Spleen (tissue), 7 donors: Measurements from ENCODE around the gene NCS1.

Source experiments
- POLR2A ChIP-seq, 3 donors: fragments of 450-650 bp; IDR thresholded peaks; one replicate each; pipeline ENCODE4 v1.5.1; 2017; ENCODE audit warnings: antibody characterized with exemption in 3 of 3, mild to moderate bottlenecking in 1 of 3
- POLR2AphosphoS5 ChIP-seq, 3 donors: sonication (generic); formaldehyde crosslinking; IDR thresholded peaks; one replicate each; pipeline ENCODE4 v1.5.1; 2017; ENCODE audit warnings: antibody characterized with exemption in 3 of 3
- TF ChIP-seq, protein P1 (sequence below), 11 experiments: fragments of 200-600 bp in 7 of 11; fragments of 450-650 bp in 4 of 11; sonication (generic) in 4 of 11; IDR thresholded peaks in 8 of 11; conservative IDR thresholded peaks in 3 of 11; 1 replicate in 7 of 11; 2 replicates in 4 of 11; pipeline versions ENCODE4 v1.4.0 to v1.8.0; 2016 to 2021; ENCODE audit warnings: antibody characterized with exemption in 11 of 11, inconsistent platforms in 4 of 11, mild to moderate bottlenecking in 1 of 11
- donor health status: DM: no; HTN: no; CAD: no; lungs with moderate emphysema.
- donor health status: DM: no; HTN: no; CAD: no.
- donor health status: DM: no; HTN: no; CAD: no.

DNA sequence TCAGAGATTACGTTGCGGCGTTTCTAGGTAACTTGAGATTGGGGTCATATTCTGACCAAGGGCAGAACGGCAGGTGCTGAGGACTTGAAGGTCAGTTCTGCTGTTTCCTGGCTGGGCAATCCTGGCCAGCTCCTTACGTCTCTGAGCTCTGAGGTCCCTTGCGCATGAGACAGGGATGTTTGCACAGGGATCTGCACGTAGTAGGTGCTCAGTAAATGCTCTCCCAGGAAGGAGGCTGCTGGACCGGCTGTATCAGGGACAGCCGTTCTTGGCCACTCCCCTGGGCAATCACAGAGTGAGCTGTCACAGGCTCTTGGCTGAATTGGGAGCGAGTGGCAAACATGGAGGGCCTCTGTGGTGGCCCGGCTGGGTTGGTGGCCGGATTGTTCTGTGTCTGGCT lies 8.3 kb downstream of the NCS1 start:
- TF ChIP-seq, protein P1, sequence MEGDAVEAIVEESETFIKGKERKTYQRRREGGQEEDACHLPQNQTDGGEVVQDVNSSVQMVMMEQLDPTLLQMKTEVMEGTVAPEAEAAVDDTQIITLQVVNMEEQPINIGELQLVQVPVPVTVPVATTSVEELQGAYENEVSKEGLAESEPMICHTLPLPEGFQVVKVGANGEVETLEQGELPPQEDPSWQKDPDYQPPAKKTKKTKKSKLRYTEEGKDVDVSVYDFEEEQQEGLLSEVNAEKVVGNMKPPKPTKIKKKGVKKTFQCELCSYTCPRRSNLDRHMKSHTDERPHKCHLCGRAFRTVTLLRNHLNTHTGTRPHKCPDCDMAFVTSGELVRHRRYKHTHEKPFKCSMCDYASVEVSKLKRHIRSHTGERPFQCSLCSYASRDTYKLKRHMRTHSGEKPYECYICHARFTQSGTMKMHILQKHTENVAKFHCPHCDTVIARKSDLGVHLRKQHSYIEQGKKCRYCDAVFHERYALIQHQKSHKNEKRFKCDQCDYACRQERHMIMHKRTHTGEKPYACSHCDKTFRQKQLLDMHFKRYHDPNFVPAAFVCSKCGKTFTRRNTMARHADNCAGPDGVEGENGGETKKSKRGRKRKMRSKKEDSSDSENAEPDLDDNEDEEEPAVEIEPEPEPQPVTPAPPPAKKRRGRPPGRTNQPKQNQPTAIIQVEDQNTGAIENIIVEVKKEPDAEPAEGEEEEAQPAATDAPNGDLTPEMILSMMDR (IDR thresholded peaks at IDR 0.05 in 8 of 11, conservative IDR thresholded peaks at IDR 0.05 in 3 of 11): no peak
- no peak for TF ChIP-seq POLR2AphosphoS5 (IDR thresholded peaks at IDR 0.05)
- no peak for TF ChIP-seq POLR2A (IDR thresholded peaks at IDR 0.05)
